H9 (cell line): ENCODE results near the gene TNRC6C. TPM values are rescaled to one million over a fixed set of nuclear protein-coding genes. Genes with fewer than 3 reads are reported as not detected.

Experiments used
- DNase-seq: peaks from one replicate; pipeline ENCODE4 v3.0.0-alpha.2; 2017
- H2AFZ ChIP-seq: one replicate; pipeline ENCODE4 v1.6.1; 2013; ENCODE audit warnings: mild to moderate bottlenecking, low read length, control low read depth, moderate library complexity
- H2AK5ac ChIP-seq: 2 replicates; pipeline ENCODE4 v1.6.1; 2013; ENCODE audit warnings: low read length, control low read depth, mixed read lengths; ENCODE audit not compliant: insufficient read length
- H2BK120ac ChIP-seq: one replicate; pipeline ENCODE4 v1.6.1; 2013; ENCODE audit warnings: low read depth, mild to moderate bottlenecking, low read length, control low read depth, inconsistent platforms; ENCODE audit not compliant: poor library complexity, severe bottlenecking
- H2BK12ac ChIP-seq: 2 replicates; pipeline ENCODE4 v1.6.1; 2013; ENCODE audit warnings: low read length, control low read depth, mixed read lengths, low read depth; ENCODE audit not compliant: insufficient read length
- H2BK15ac ChIP-seq: 2 replicates; pipeline ENCODE4 v1.6.1; 2013; ENCODE audit warnings: low read depth, low read length, control low read depth
- H2BK20ac ChIP-seq: one replicate; pipeline ENCODE4 v1.6.1; 2013; ENCODE audit warnings: low read depth, mild to moderate bottlenecking, low read length, control low read depth, inconsistent platforms; ENCODE audit not compliant: poor library complexity, severe bottlenecking
- H2BK5ac ChIP-seq: 2 replicates; pipeline ENCODE4 v1.6.1; 2013; ENCODE audit warnings: low read length, control low read depth, mixed read lengths; ENCODE audit not compliant: insufficient read length
- H3K14ac ChIP-seq: 2 replicates; pipeline ENCODE4 v1.6.1; 2013; ENCODE audit warnings: low read length, control low read depth; ENCODE audit not compliant: insufficient read depth
- H3K18ac ChIP-seq: 2 replicates; pipeline ENCODE4 v1.6.1; 2013; ENCODE audit warnings: low read depth, mild to moderate bottlenecking, mixed read lengths, low read length, control low read depth; ENCODE audit not compliant: insufficient read length
- H3K23ac ChIP-seq: 2 replicates; pipeline ENCODE4 v1.6.1; 2013; ENCODE audit warnings: low read length, control low read depth, mixed read lengths, low read depth; ENCODE audit not compliant: insufficient read length
- H3K23me2 ChIP-seq: 2 replicates; pipeline ENCODE4 v1.6.1; 2013; ENCODE audit warnings: low read depth, mild to moderate bottlenecking, mixed read lengths, low read length, control low read depth; ENCODE audit not compliant: insufficient read length, poor library complexity, severe bottlenecking
- H3K27ac ChIP-seq: 2 replicates; pipeline ENCODE4 v1.5.1; 2013; ENCODE audit warnings: low read length, control low read depth, mixed read lengths, low read depth; ENCODE audit not compliant: insufficient read length
- H3K27me3 ChIP-seq: 2 replicates; pipeline ENCODE4 v1.6.1; 2013; ENCODE audit warnings: low read length, control low read depth, inconsistent platforms; ENCODE audit not compliant: insufficient read depth
- H3K4ac ChIP-seq: 2 replicates; pipeline ENCODE4 v1.6.1; 2013; ENCODE audit warnings: low read depth, mild to moderate bottlenecking, control low read depth, inconsistent platforms, low read length, moderate library complexity
- H3K4me1 ChIP-seq: 2 replicates; pipeline ENCODE4 v1.6.1; 2013; ENCODE audit warnings: low read length, control low read depth, inconsistent platforms; ENCODE audit not compliant: insufficient read depth
- H3K4me2 ChIP-seq: 2 replicates; pipeline ENCODE4 v1.6.1; 2013; ENCODE audit warnings: low read length, control low read depth, mixed read lengths; ENCODE audit not compliant: insufficient read length, insufficient read depth
- H3K56ac ChIP-seq: 2 replicates; pipeline ENCODE4 v1.6.1; 2013; ENCODE audit warnings: low read depth, mild to moderate bottlenecking, mixed read lengths, low read length, control low read depth; ENCODE audit not compliant: insufficient read length
- H3K79me1 ChIP-seq: 2 replicates; pipeline ENCODE4 v1.6.1; 2013; ENCODE audit warnings: low read depth, mild to moderate bottlenecking, moderate library complexity, low read length, control low read depth, inconsistent platforms; ENCODE audit not compliant: insufficient read depth, poor library complexity, severe bottlenecking
- H3K79me2 ChIP-seq: 2 replicates; pipeline ENCODE4 v1.6.1; 2013; ENCODE audit warnings: low read length, control low read depth, inconsistent platforms; ENCODE audit not compliant: insufficient read depth
- H3K9ac ChIP-seq: 2 replicates; pipeline ENCODE4 v1.6.1; 2013; ENCODE audit warnings: low read length, control low read depth, mixed read lengths; ENCODE audit not compliant: insufficient read length; ENCODE audit errors: extremely low read depth
- H3K9me3 ChIP-seq: one replicate; pipeline ENCODE4 v1.6.1; 2013; ENCODE audit warnings: low read depth, low read length, inconsistent platforms; ENCODE audit not compliant: control insufficient read depth
- H3T11ph ChIP-seq: one replicate; pipeline ENCODE4 v1.6.1; 2013; ENCODE audit warnings: mild to moderate bottlenecking, low read length, control low read depth, inconsistent platforms
- H4K20me1 ChIP-seq: one replicate; pipeline ENCODE4 v1.6.1; 2013; ENCODE audit not compliant: control insufficient read depth, insufficient read length, insufficient read depth
- H4K5ac ChIP-seq: 2 replicates; pipeline ENCODE4 v1.6.1; 2013; ENCODE audit warnings: low read depth, mild to moderate bottlenecking, mixed read lengths, low read length, control low read depth; ENCODE audit not compliant: insufficient read length
- H4K8ac ChIP-seq: replicated peaks from 2 replicates; pipeline ENCODE4 v1.6.1; 2013; ENCODE audit warnings: low read length, control low read depth, mixed read lengths, low read depth; ENCODE audit not compliant: insufficient read length
- H4K91ac ChIP-seq: 2 replicates; pipeline ENCODE4 v1.6.1; 2013; ENCODE audit warnings: low read depth, mild to moderate bottlenecking, moderate library complexity, mixed read lengths, low read length, control low read depth; ENCODE audit not compliant: insufficient read length
- H3K27ac Mint-ChIP-seq, 3 experiments: 2 replicates in 2 of 3; 3 replicates in 1 of 3; pipeline ENCODE4 v1.8.0; 2020 to 2021; ENCODE audit warnings: mixed read lengths in 3 of 3, mild to moderate bottlenecking in 1 of 3, moderate library complexity in 1 of 3
- H3K27me3 Mint-ChIP-seq: 2 replicates; pipeline ENCODE4 v1.8.0; 2021; ENCODE audit warnings: low read depth, mild to moderate bottlenecking, moderate library complexity, mixed read lengths
- H3K36me3 Mint-ChIP-seq, 3 experiments: 2 replicates in 2 of 3; 3 replicates in 1 of 3; pipeline ENCODE4 v1.8.0; 2020 to 2021; ENCODE audit warnings: low read depth in 3 of 3, mixed read lengths in 3 of 3; ENCODE audit not compliant: insufficient read depth in 1 of 3
- H3K4me1 Mint-ChIP-seq, 2 experiments: 2 replicates each; pipeline ENCODE4 v1.8.0; 2020; ENCODE audit warnings: mixed read lengths in 2 of 2
- H3K4me3 Mint-ChIP-seq, 2 experiments: 2 replicates in 1 of 2; 3 replicates in 1 of 2; pipeline ENCODE4 v1.8.0; 2020 to 2021; ENCODE audit warnings: mild to moderate bottlenecking in 2 of 2, mixed read lengths in 2 of 2, moderate library complexity in 1 of 2
- H3K9me3 Mint-ChIP-seq, 2 experiments: 2 replicates in 1 of 2; 3 replicates in 1 of 2; pipeline ENCODE4 v1.8.0; 2020; ENCODE audit warnings: mild to moderate bottlenecking in 2 of 2, mixed read lengths in 2 of 2, moderate library complexity in 1 of 2
- WGBS: extraction: QIAGEN DNeasy Blood & Tissue Kit; methylation state at CpG from one replicate; pipeline ENCODE4 v1.1.7; 2013; ENCODE audit warnings: missing lambda C conversion rate, low lambda C conversion rate, mixed read lengths; ENCODE audit not compliant: insufficient read length; ENCODE audit errors: extremely low coverage; 5-methylcytosine and 5-hydroxymethylcytosine counted together
- total RNA-seq: library from RNA; stranded (reverse); gene quantifications from 2 replicates; pipeline ENCODE4 v1.2.1, GENCODE V29; 2021
- TF ChIP-seq, protein P1 (sequence below): fragments of 200-600 bp; sonication (generic); conservative IDR thresholded peaks from 3 replicates; pipeline ENCODE4 v1.8.0; 2021; ENCODE audit warnings: antibody characterized with exemption, mild to moderate bottlenecking

TNRC6C gene
- total RNA-seq, 1 experiment from 2014 or later: 24.7 TPM

DNA sequence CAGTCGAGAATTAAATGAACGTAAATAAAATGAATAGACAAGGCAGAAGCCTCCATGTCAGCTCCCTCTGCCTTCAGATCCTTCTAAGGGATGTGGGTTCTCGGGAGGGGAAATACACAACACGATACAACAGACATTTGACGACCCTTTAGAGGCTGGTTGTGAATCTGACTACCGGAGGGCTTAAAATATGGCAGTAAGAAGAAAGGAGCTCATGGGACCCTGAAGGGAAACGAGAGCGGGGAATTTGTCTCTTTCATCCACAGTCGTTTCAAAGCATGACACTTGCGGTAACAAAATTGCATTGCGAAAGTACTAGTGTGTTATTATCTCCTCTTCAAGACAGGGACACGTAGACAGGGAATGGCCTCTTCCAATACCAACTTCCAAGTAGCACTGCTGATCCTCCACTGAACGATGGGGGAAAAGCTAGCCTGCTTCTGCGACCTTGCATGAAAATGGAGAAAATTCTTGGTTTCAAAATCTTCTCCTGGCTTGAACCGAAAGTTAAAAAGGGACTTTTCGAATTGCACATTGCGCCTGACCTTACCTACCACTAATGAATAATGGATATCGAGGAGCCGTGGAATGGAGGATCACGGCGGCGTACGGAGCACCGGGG lies 1.2 kb upstream of the TNRC6C start:
- Histone ChIP-seq H3K79me1 (no peaks in the 10 kb centered on the region), H3K9ac (peak overlapping the region; percentile 3), H3K4ac (no peak overlapping the region), H2AK5ac (no peak overlapping the region), H3T11ph (no peak overlapping the region), H4K20me1 (no peaks in the 10 kb centered on the region), H4K91ac (no peak overlapping the region), H2BK5ac (no peak overlapping the region), H2AFZ (no peak overlapping the region), H3K9me3 (no peaks in the 10 kb centered on the region), H3K79me2 (peaks cover 3% of the 10 kb centered on the region; the same call in 1 of the 2 replicates), H3K4me1 (peaks cover 5% of the 10 kb centered on the region), H2BK120ac (no peak overlapping the region), H2BK20ac (no peak overlapping the region), H3K23me2 (peaks cover 23% of the 10 kb centered on the region), H3K4me2 (peak overlapping the region; percentile 82), H3K14ac (no peak overlapping the region), H2BK12ac (no peak overlapping the region), H4K5ac (no peak overlapping the region), H3K56ac (no peak overlapping the region), H3K23ac (no peak overlapping the region), H3K27ac (no peak overlapping the region), H2BK15ac (no peak overlapping the region), H3K18ac (peak overlapping the region; percentile 46), H4K8ac (no peak overlapping the region), H3K27me3 (peaks cover 12% of the 10 kb centered on the region; the same call in 1 of the 2 replicates)
- Mint-ChIP-seq H3K4me3 (peak overlapping the region; percentile 75 to 87), H3K9me3 (no peaks in the 10 kb centered on the region; a peak in 2 of 5 replicates), H3K27me3 (peaks cover 64% of the 10 kb centered on the region), H3K36me3 (peaks cover 0 to 5% (median 0%) of the 10 kb centered on the region in 3 experiments; a peak in 1 of 7 replicates), H3K4me1 (peaks cover 31 to 32% of the 10 kb centered on the region in 2 experiments), H3K27ac (no peak overlapping the region; a peak in 1 of 7 replicates)
- no peak for DNase-seq
- WGBS: no CpG with 5 or more reads among the region's 24 CpGs
- TF ChIP-seq, protein P1, sequence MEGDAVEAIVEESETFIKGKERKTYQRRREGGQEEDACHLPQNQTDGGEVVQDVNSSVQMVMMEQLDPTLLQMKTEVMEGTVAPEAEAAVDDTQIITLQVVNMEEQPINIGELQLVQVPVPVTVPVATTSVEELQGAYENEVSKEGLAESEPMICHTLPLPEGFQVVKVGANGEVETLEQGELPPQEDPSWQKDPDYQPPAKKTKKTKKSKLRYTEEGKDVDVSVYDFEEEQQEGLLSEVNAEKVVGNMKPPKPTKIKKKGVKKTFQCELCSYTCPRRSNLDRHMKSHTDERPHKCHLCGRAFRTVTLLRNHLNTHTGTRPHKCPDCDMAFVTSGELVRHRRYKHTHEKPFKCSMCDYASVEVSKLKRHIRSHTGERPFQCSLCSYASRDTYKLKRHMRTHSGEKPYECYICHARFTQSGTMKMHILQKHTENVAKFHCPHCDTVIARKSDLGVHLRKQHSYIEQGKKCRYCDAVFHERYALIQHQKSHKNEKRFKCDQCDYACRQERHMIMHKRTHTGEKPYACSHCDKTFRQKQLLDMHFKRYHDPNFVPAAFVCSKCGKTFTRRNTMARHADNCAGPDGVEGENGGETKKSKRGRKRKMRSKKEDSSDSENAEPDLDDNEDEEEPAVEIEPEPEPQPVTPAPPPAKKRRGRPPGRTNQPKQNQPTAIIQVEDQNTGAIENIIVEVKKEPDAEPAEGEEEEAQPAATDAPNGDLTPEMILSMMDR: no peak
